ENCODE data around the gene PSAP. TPM values are rescaled to one million over a fixed set of nuclear protein-coding genes. Genes with fewer than 3 reads are reported as not detected.

Gene PSAP
- total RNA-seq, 1 experiment from 2014 or later, result 336 TPM

DNA sequence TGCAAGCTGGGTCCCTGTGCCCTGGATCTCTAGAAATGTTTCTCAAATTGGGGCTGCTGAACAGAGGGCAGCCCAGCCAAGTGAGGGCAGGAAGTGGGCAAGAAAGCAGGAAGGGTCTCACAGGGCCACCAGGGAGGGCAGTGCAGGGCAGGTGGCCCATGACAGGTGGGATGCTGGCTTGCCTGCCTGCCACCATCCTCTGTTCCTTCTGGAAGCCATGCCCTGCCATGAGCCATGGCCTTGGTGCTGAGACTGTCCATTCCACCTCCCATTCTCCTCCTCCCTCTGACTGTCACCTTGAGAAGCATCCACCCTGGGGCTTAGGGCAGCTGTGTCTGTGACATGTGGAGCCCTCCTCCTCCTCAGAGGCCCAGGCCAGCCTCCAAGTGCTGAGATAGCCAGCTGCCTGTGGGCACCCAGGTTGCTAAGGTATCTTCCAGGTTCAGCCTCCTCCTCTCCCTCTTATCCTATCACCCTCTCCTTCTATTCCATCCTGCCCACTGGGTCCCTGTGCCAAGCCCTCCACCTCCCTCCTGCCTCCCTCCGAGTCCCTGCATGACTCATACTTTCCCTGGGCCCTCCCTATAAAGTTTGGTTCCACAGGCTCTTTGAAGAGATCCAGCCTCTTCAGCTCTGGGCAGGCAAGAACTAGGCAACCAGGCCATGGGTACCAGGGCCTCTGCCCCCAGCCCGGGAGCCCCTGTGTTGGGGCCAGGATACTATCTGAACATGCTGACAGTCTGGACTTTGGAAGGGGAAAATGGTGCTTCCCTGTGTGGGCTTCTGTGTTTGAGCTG lies 79.0 kb downstream of the PSAP start:
- Histone ChIP-seq H3K56ac (ENCODE audit: insufficient read length, low read depth, low read length) (no peak overlapping the region), H2BK12ac (ENCODE audit: insufficient read length, low read depth, low read length) (no peak overlapping the region), H3K9me3 (ENCODE audit: control insufficient read depth, low read depth, low read length) (no peaks in the 10 kb centered on the region), H3K23me2 (ENCODE audit: insufficient read length, low read depth, low read length, poor library complexity, severe bottlenecking) (no peaks in the 10 kb centered on the region), H3T11ph (ENCODE audit: low read length) (no peak overlapping the region), H2BK120ac (ENCODE audit: low read depth, low read length, poor library complexity, severe bottlenecking) (no peak overlapping the region), H3K18ac (ENCODE audit: insufficient read length, low read depth, low read length) (no peak overlapping the region), H2AFZ (ENCODE audit: low read length) (no peak overlapping the region), H3K4me1 (ENCODE audit: insufficient read depth, low read length) (no peaks in the 10 kb centered on the region; the same call in 1 of the 2 replicates), H4K8ac (replicated peaks; ENCODE audit: insufficient read length, low read depth, low read length) (no peak overlapping the region), H3K9ac (ENCODE audit: extremely low read depth, insufficient read length, low read length) (no peak overlapping the region), H3K79me2 (ENCODE audit: insufficient read depth, low read length) (no peaks in the 10 kb centered on the region), H4K5ac (ENCODE audit: insufficient read length, low read depth, low read length) (no peak overlapping the region), H3K4me2 (ENCODE audit: insufficient read depth, insufficient read length, low read length) (no peak overlapping the region), H2BK20ac (ENCODE audit: low read depth, low read length, poor library complexity, severe bottlenecking) (no peak overlapping the region), H4K20me1 (ENCODE audit: control insufficient read depth, insufficient read depth, insufficient read length) (no peaks in the 10 kb centered on the region), H2BK15ac (ENCODE audit: low read depth, low read length) (no peak overlapping the region), H3K14ac (ENCODE audit: insufficient read depth, low read length) (no peak overlapping the region), H3K4ac (ENCODE audit: low read depth, low read length) (no peak overlapping the region), H3K79me1 (ENCODE audit: insufficient read depth, low read depth, low read length, poor library complexity, severe bottlenecking) (no peaks in the 10 kb centered on the region), H3K23ac (ENCODE audit: insufficient read length, low read depth, low read length) (no peak overlapping the region), H3K27ac (ENCODE audit: insufficient read length, low read depth, low read length) (no peak overlapping the region), H2BK5ac (ENCODE audit: insufficient read length, low read length) (no peak overlapping the region), H3K27me3 (ENCODE audit: insufficient read depth, low read length) (peaks cover 5% of the 10 kb centered on the region; the same call in 1 of the 2 replicates), H2AK5ac (ENCODE audit: insufficient read length, low read length) (no peak overlapping the region), H4K91ac (ENCODE audit: insufficient read length, low read depth, low read length) (no peak overlapping the region)
- Mint-ChIP-seq H3K27me3 (ENCODE audit: low read depth) (peaks cover 39% of the 10 kb centered on the region), H3K36me3 (ENCODE audit: insufficient read depth in 1 of 3, low read depth in 3 of 3) (no peaks in the 10 kb centered on the region), H3K4me1 (peaks cover 3 to 6% of the 10 kb centered on the region in 2 experiments; a peak in 3 of 4 replicates), H3K4me3 (no peak overlapping the region; a peak in 1 of 5 replicates), H3K27ac (peak overlapping the region in 1 of 3 experiments; percentile 79; a peak in 1 of 7 replicates), H3K9me3 (no peaks in the 10 kb centered on the region; a peak in 1 of 5 replicates)
- no CpG with 5 or more reads among the region's 2 CpGs for WGBS (ENCODE audit: extremely low coverage, insufficient read length, low lambda C conversion rate)
- no peak for DNase-seq
- TF ChIP-seq CTCF (conservative IDR thresholded peaks at IDR 0.05), result no peak

Data from H9 (cell line).